ENCODE results near the gene SCUBE1. TPM values are rescaled to one million over a fixed set of nuclear protein-coding genes. Genes with fewer than 3 reads are reported as not detected.

Gene SCUBE1
- total RNA-seq, 2 donors from 2014 or later: 0.04 to 0.16 TPM

DNA sequence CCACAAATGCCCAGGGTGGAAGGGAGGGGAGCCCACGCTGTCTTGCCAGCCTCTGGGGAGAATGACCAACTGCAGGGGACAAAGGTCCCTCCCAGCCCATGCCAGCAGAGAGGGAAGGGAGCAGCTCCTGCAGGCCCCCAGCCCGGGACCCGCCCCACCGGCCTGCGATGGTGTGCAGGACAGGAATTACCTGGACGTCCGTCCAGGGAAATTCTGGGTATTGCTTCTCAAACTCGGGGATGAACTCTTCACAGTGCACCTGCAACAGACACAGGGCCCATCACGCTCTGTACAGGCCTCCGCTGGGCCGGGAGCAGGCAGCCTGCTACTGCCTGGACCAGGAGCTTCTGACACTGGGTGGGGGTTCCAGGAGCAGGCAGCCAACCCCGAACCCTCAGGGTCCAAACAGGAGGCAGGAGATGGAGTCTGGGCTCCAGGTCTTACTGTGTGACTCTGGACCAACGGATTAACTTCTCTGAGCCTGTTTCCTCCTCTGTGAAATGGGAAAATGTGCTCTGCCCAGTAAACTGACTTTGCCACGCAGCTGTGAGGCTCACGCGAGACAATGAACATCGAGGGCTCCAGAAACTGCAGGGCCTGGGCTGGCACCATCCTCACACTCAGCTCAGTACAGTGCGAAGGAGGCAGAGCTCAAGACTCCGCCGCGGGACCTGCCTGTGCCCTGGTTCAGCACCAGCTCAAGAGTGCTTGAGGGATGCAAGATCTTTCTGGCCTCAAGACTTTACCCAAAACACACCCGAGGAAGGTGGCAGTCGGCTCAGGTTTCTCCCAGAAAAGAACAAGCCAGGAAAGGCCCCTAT is 173.7 kb downstream of the SCUBE1 start:
- peaks cover 32% of the 10 kb centered on the region for H3K36me3 ChIP-seq
- H3K27me3 ChIP-seq: no peaks in the 10 kb centered on the region
- no peak overlapping the region for H3K4me3 ChIP-seq
- peaks cover 0 to 2% of the 10 kb centered on the region in 2 donors for H3K4me1 ChIP-seq
- DNase-seq (ENCODE audit: low spot score): no peak
- H3K27ac ChIP-seq: no peak overlapping the region
- TF ChIP-seq CTCF (IDR thresholded peaks at IDR 0.05): no peak
- H3K9me3 ChIP-seq: no peaks in the 10 kb centered on the region

DNA sequence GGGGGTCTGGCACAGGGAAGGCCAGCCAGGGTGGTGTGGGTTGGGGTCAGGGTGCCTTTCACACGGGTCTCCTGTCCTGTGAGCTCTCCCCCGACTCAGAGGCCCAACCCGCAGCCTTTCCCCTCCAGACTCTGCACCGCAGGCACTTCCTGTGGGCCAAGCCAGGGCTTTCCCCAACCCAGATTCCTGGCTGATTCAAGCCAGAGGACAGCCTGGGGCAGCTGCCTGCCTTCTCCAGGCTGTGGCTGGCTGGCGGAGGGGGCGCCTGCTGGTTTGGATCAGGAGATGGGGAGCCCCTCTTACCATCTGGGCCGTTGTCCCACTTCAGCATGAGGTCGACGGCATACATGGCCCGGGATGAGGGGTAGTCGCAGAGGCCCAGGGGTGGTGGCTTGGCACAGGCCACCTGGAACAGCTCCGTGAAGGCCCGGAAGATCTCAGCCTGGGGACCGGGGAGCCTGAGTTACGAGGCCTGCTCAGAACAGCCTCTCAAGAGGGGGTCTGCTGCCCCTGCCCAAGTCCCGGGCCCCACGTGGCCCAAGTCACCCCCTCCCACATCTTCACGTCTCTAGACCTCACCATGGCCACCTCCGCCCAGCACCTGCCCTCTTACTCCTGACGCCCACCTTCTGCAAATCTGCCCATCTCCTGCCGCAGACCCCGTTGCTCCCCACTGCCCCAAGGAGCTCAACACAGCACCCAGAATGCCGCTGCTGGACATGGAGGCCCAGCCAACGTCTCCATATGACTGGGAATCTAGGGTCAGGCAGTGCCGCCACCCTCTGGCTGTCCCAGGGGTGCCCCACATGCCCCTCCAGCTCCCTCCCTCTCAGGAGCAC is 174.5 kb downstream of the SCUBE1 start:
- no peak for TF ChIP-seq CTCF (IDR thresholded peaks at IDR 0.05)
- no peak for DNase-seq (ENCODE audit: low spot score)
- Histone ChIP-seq H3K9me3 (no peaks in the 10 kb centered on the region), H3K36me3 (peaks cover 24% of the 10 kb centered on the region), H3K27ac (no peak overlapping the region), H3K4me3 (no peak overlapping the region), H3K4me1 (peaks cover 0 to 10% of the 10 kb centered on the region in 2 donors), H3K27me3 (no peaks in the 10 kb centered on the region)

- H3K36me3 ChIP-seq: peaks cover 14% of the 10 kb centered on the region
- no peak overlapping the region for H3K27ac ChIP-seq
- DNase-seq (ENCODE audit: low spot score): no peak
- no peaks in the 10 kb centered on the region for H3K9me3 ChIP-seq
- H3K4me1 ChIP-seq: peaks cover 0 to 24% of the 10 kb centered on the region in 2 donors
- no peak overlapping the region for H3K4me3 ChIP-seq
- H3K27me3 ChIP-seq: no peaks in the 10 kb centered on the region
- TF ChIP-seq CTCF (IDR thresholded peaks at IDR 0.05): no peak
These were observed 176.1 kb downstream of the SCUBE1 start for GRCh38 chr22:43167001-43167589.

GRCh38 chr22:43166132-43166930 is 176.8 kb downstream of the SCUBE1 start:
- Histone ChIP-seq H3K27me3 (no peaks in the 10 kb centered on the region), H3K4me3 (no peak overlapping the region), H3K9me3 (no peaks in the 10 kb centered on the region), H3K27ac (no peak overlapping the region), H3K4me1 (peaks cover 0 to 24% of the 10 kb centered on the region in 2 donors), H3K36me3 (peaks cover 6% of the 10 kb centered on the region)
- no peak for TF ChIP-seq CTCF (IDR thresholded peaks at IDR 0.05)
- no peak for DNase-seq (ENCODE audit: low spot score)

- H3K36me3 ChIP-seq: no peaks in the 10 kb centered on the region
- TF ChIP-seq CTCF (IDR thresholded peaks at IDR 0.05): no peak
These were observed 178.5 kb downstream of the SCUBE1 start for GRCh38 chr22:43164636-43165035.

More at GRCh38 chr22:43164636-43165035, 178.5 kb downstream of the SCUBE1 start:
- H3K27me3 ChIP-seq: no peaks in the 10 kb centered on the region
- H3K27ac ChIP-seq: no peak overlapping the region
- no peak for DNase-seq (ENCODE audit: low spot score)
- H3K4me1 ChIP-seq: peaks cover 0 to 29% of the 10 kb centered on the region in 2 donors
- H3K9me3 ChIP-seq: no peaks in the 10 kb centered on the region
- H3K4me3 ChIP-seq: no peak overlapping the region

Data from right atrium auricular region (tissue), 2 donors.